ENCODE data around the gene HS3ST3A1. TPM values are rescaled to one million over a fixed set of nuclear protein-coding genes. Genes with fewer than 3 reads are reported as not detected.

HS3ST3A1 gene
- total and polyA plus RNA-seq, 4 donors: 0.18 to 8.0 (median 5.6) TPM

- Histone ChIP-seq H3K36me3 (ENCODE audit: control insufficient read depth in 4 of 4, insufficient read depth in 4 of 4, low read length in 4 of 4) (peaks cover 0 to 5% (median 0%) of the 10 kb centered on the region in 4 donors), H3K9me3 (ENCODE audit: control insufficient read depth in 4 of 4, insufficient read depth in 3 of 4, low read length in 3 of 4) (no peaks in the 10 kb centered on the region), H3K4me1 (ENCODE audit: control insufficient read depth in 5 of 5, insufficient read depth in 5 of 5, low read length in 5 of 5) (no peaks in the 10 kb centered on the region), H3K27me3 (ENCODE audit: control insufficient read depth in 3 of 3, insufficient read depth in 3 of 3, low read length in 2 of 3) (no peaks in the 10 kb centered on the region), H3K27ac (ENCODE audit: low read depth in 1 of 2, low read length in 1 of 2) (no peak overlapping the region), H3K9ac (ENCODE audit: insufficient read depth in 1 of 2, low read length in 2 of 2) (no peak overlapping the region), H3K4me3 (no peak overlapping the region)
- ATAC-seq (ENCODE audit: insufficient read depth, low FRiP score) (no peak), DNase-seq (no peak)
- 76 to 87% methylated on average over 1 of the region's 1 CpG for WGBS, 2 donors
- no peak for TF ChIP-seq CTCF (IDR thresholded peaks at IDR 0.05; ENCODE audit: control extremely low read depth, extremely low read depth)
Observed at GRCh38 chr17:13491491-13491890, 110.2 kb downstream of the HS3ST3A1 start.

- Histone ChIP-seq H3K27me3 (ENCODE audit: control insufficient read depth in 3 of 3, insufficient read depth in 3 of 3, low read length in 2 of 3) (no peaks in the 10 kb centered on the region), H3K36me3 (ENCODE audit: control insufficient read depth in 4 of 4, insufficient read depth in 4 of 4, low read length in 4 of 4) (peaks cover 0 to 5% (median 0%) of the 10 kb centered on the region in 4 donors), H3K27ac (ENCODE audit: low read depth in 1 of 2, low read length in 1 of 2) (no peak overlapping the region), H3K9me3 (ENCODE audit: control insufficient read depth in 4 of 4, insufficient read depth in 3 of 4, low read length in 3 of 4) (no peaks in the 10 kb centered on the region), H3K4me1 (ENCODE audit: control insufficient read depth in 5 of 5, insufficient read depth in 5 of 5, low read length in 5 of 5) (no peaks in the 10 kb centered on the region), H3K4me3 (no peak overlapping the region), H3K9ac (ENCODE audit: insufficient read depth in 1 of 2, low read length in 2 of 2) (no peak overlapping the region)
- DNase-seq (no peak), ATAC-seq (ENCODE audit: insufficient read depth, low FRiP score) (no peak)
- WGBS, 2 donors: 72 to 78% methylated on average over 5 of the region's 5 CpGs
- TF ChIP-seq CTCF (IDR thresholded peaks at IDR 0.05; ENCODE audit: control extremely low read depth, extremely low read depth): no peak
Observed at GRCh38 chr17:13490906-13491482, 110.7 kb downstream of the HS3ST3A1 start.

- no peak overlapping the region for H3K27ac ChIP-seq (ENCODE audit: low read depth in 1 of 2, low read length in 1 of 2)
- DNase-seq (no peak), ATAC-seq (ENCODE audit: insufficient read depth, low FRiP score) (no peak)
- H3K27me3 ChIP-seq (ENCODE audit: control insufficient read depth in 3 of 3, insufficient read depth in 3 of 3, low read length in 2 of 3): no peaks in the 10 kb centered on the region
- no peaks in the 10 kb centered on the region for H3K4me1 ChIP-seq (ENCODE audit: control insufficient read depth in 5 of 5, insufficient read depth in 5 of 5, low read length in 5 of 5)
- 59 to 82% methylated on average over 3 of the region's 3 CpGs for WGBS, 2 donors
- TF ChIP-seq CTCF (IDR thresholded peaks at IDR 0.05; ENCODE audit: control extremely low read depth, extremely low read depth): no peak
- H3K9ac ChIP-seq (ENCODE audit: insufficient read depth in 1 of 2, low read length in 2 of 2): no peak overlapping the region
- H3K9me3 ChIP-seq (ENCODE audit: control insufficient read depth in 4 of 4, insufficient read depth in 3 of 4, low read length in 3 of 4): no peaks in the 10 kb centered on the region
- H3K4me3 ChIP-seq: no peak overlapping the region
- H3K36me3 ChIP-seq (ENCODE audit: control insufficient read depth in 4 of 4, insufficient read depth in 4 of 4, low read length in 4 of 4): peaks cover 0 to 5% (median 0%) of the 10 kb centered on the region in 4 donors
Observed at GRCh38 chr17:13490427-13490826, 111.3 kb downstream of the HS3ST3A1 start.

GRCh38 chr17:13485327-13485726 lies 116.4 kb downstream of the HS3ST3A1 start:
- 85 to 89% methylated on average over 3 of the region's 3 CpGs for WGBS, 2 donors
- Histone ChIP-seq H3K4me3 (no peak overlapping the region), H3K27ac (ENCODE audit: low read depth in 1 of 2, low read length in 1 of 2) (no peak overlapping the region), H3K4me1 (ENCODE audit: control insufficient read depth in 5 of 5, insufficient read depth in 5 of 5, low read length in 5 of 5) (no peaks in the 10 kb centered on the region), H3K9me3 (ENCODE audit: control insufficient read depth in 4 of 4, insufficient read depth in 3 of 4, low read length in 3 of 4) (peaks cover 1 to 9% (median 4%) of the 10 kb centered on the region in 4 donors), H3K27me3 (ENCODE audit: control insufficient read depth in 3 of 3, insufficient read depth in 3 of 3, low read length in 2 of 3) (no peaks in the 10 kb centered on the region), H3K36me3 (ENCODE audit: control insufficient read depth in 4 of 4, insufficient read depth in 4 of 4, low read length in 4 of 4) (no peaks in the 10 kb centered on the region), H3K9ac (ENCODE audit: insufficient read depth in 1 of 2, low read length in 2 of 2) (no peak overlapping the region)
- DNase-seq (no peak), ATAC-seq (ENCODE audit: insufficient read depth, low FRiP score) (no peak)
- TF ChIP-seq CTCF (IDR thresholded peaks at IDR 0.05; ENCODE audit: control extremely low read depth, extremely low read depth): no peak

Data from lung (tissue), 12 donors.